Suprapubic skin (tissue), 4 donors: Measurements from ENCODE around the gene PLXNC1.

ENCODE experiments used
- EP300 ChIP-seq: sonication (generic); formaldehyde crosslinking; IDR thresholded peaks from one replicate; pipeline ENCODE4 v1.6.1; 2017; ENCODE audit warnings: antibody characterized with exemption
- POLR2A ChIP-seq, 2 donors: fragments of 450-650 bp; IDR thresholded peaks; one replicate each; pipeline ENCODE4 v1.6.1; 2017; ENCODE audit warnings: antibody characterized with exemption in 2 of 2, mild to moderate bottlenecking in 2 of 2, moderate library complexity in 2 of 2
- POLR2AphosphoS5 ChIP-seq, 3 donors: sonication (generic); formaldehyde crosslinking; IDR thresholded peaks; one replicate each; pipeline ENCODE4 v1.6.1; 2017; ENCODE audit warnings: antibody characterized with exemption in 3 of 3
- TF ChIP-seq, protein P1 (sequence below), 2 donors: fragments of 200-600 bp in 1 of 2; fragments of 450-650 bp in 1 of 2; sonication (generic) in 1 of 2; IDR thresholded peaks; one replicate each; pipeline ENCODE4 v1.5.1; 2016 to 2019; ENCODE audit warnings: antibody characterized with exemption in 2 of 2, mild to moderate bottlenecking in 1 of 2, moderate library complexity in 1 of 2

DNA sequence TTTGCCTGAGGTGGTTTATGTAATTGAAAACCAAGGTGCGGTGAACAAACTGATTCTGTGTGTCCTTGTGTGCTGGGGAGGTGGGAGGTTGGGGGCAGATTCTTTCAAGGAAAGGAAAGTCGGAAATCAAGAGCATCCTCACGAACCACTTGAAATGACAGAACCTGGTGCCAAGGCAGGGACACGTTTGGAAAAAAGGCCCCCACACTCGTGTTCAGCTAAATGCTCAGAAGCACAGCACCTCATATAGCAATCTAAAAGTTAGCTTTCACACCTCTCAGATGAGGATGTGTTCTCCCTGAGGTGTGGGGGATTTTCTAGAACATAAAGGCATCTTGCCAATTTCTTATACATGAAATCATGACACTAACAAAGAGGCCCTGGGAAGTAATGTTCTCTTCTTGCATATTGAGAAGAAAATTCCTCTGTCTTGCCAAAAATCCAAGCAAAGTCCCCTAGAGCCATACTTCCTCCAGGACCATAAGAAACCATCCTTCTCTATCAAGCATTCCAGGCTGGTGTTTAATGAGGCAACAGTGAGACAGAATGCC lies 119.6 kb downstream of the PLXNC1 start:
- TF ChIP-seq EP300 = no peak
- TF ChIP-seq, protein P1, sequence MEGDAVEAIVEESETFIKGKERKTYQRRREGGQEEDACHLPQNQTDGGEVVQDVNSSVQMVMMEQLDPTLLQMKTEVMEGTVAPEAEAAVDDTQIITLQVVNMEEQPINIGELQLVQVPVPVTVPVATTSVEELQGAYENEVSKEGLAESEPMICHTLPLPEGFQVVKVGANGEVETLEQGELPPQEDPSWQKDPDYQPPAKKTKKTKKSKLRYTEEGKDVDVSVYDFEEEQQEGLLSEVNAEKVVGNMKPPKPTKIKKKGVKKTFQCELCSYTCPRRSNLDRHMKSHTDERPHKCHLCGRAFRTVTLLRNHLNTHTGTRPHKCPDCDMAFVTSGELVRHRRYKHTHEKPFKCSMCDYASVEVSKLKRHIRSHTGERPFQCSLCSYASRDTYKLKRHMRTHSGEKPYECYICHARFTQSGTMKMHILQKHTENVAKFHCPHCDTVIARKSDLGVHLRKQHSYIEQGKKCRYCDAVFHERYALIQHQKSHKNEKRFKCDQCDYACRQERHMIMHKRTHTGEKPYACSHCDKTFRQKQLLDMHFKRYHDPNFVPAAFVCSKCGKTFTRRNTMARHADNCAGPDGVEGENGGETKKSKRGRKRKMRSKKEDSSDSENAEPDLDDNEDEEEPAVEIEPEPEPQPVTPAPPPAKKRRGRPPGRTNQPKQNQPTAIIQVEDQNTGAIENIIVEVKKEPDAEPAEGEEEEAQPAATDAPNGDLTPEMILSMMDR (IDR thresholded peaks at IDR 0.05) = no peak
- TF ChIP-seq POLR2AphosphoS5 (IDR thresholded peaks at IDR 0.05) = no peak
- TF ChIP-seq POLR2A (IDR thresholded peaks at IDR 0.05) = no peak
